GM18517 (cell line): ENCODE results near the gene PRPF8.

Experiments
- ATAC-seq: cut with Tn5 transposase; IDR thresholded peaks from one replicate; pipeline ENCODE4 v1.9.1; 2021; ENCODE audit warnings: mild to moderate bottlenecking, moderate library complexity; ENCODE audit not compliant: unreplicated experiment

PRPF8 gene

DNA sequence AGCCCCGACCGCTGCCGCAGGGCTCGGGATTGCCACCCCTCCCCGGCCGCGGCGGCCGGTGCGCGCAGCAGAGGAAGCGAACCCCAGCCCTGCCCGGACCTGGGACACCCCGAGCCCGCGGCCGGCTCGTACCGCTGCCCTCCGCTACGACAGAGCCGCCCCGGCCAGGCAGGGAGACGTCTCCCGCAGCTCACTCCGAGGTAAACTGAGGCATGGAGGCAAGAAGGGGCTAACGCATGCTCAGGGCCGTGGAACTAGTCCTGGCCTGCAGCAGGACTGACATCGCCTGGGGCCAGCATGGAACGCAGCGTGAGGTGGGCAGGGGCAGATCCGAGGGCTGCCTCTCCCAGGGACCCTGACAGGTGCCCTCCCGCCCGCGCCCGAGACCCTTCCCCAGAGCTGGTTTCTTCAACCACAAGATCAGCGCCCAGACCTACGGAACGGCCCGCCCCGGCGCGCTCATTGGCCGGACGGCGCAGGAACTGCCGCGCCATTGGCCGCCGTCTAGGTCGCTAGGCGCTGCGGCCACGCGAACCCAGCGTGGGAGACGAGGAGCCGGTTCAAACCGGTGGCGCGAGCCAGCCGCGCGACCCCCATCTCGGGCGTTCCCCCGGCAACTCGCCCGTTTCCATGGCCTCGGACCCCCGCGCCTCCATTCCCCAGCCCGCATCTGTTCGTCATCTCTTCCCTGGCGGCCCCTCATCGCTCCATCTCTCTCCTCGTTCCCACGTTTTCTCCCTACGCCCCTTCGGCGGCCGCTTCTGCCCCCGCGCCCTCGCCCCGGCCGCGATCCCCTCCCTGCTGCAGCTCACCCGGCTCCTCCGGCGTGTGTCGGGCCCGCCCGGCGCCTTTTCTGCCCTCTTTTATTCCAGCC lies 56.4 kb downstream of the PRPF8 start, which contains the start of gene SLC43A2:
SLC43A2 (minus strand) TSS at position 853 of the 874 bp plus-strand sequence. CDS start 960 bp downstream, outside the sequence.
- peak; percentile 36 for ATAC-seq

DNA sequence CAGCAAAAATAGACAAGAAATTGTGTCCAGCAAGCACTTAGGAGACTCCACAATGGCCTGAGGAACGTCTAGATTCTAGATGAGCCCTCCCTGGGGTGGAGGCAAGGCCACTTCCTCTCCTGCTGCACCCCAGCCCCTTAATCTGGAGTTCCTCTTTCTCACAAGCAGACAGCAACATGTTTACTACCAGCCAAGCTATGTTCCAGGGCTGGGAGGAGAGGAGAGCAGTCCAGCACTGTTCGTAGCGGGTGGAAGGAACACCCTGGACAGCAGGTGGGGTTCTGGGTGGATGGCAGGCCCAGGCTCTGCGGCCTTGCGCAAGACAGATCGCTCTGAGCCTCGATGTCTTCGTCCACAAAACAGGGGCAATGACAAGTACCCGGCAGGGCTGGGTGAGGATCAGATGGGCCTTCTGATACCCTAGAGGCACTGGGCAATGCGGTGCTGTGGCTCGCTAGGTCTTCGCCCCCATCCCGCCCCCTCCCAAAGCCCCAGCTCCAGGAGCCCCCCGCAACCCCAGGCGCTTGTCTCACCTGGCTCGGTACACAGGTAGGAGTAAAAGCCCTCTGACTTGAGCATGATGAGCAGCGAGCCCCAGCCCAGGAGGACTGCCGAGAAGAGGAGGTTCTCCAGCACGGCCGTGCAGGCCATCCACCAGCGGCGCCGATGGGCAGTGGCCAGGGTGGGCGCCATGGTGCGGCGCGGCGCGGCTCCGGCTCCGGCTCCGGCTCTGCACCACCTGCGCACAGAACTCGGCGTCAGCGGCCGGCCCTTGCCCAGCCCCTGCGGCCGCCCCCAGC lies 57.3 kb downstream of the PRPF8 start:
- no peak for ATAC-seq

DNA sequence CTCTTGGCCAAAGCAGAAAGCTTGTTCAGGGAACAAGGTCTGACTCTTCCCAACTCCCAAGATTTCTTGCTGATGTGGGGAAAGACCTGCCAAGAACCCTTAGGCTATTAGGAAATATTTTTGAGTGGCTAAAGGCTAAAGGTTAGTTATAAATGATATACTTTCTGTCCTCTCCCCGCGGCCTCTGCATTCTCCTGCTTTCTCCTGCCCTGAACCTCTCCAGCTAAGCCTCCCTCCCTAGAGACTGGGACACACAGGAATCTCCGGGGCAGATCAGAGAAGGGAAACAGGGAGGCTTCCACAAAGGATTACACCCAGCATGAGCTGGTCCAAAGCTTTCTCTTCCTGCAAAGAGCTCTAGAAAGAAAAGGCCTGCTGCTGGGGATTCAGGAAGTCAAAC lies 58.3 kb downstream of the PRPF8 start:
- no peak for ATAC-seq

DNA sequence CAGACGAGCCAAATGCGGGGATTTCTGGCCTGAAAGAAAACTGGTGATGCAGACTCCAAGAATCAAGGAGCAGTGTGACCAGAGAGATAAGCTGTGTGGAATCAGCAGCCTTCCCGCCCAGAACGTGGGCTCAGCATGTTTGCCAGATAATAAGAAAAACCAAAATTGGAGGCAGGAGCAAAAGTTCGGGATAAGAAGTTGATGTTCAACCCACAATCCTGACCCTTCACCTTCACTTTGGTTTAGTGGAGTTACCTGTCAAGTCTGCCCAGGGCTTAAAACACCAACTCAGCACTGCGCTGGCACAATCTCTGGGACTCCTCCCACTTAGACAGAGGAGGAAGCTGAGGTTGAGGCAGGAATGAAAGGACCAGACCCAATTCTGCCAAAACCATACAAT lies 59.1 kb downstream of the PRPF8 start:
- ATAC-seq: no peak

DNA sequence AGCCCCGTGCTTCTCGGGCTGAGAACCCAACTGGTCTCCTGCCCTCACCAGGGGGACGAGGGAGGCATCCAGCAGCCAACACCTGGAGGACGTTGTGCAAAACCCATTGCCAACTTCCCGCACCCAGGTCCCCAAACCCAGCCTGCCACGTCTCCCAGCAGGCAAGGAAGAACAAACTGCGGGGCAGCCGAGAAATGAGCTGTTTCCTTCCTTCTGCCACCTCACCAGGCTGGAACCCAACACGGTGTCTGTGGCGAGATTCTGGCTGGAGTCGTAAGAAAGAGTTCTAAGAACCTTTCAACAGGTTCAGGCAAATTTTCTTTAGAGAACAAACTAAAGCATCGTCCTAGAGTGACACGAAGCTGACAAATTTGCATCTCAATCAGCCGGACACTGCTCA lies 59.6 kb downstream of the PRPF8 start:
- no peak for ATAC-seq

DNA sequence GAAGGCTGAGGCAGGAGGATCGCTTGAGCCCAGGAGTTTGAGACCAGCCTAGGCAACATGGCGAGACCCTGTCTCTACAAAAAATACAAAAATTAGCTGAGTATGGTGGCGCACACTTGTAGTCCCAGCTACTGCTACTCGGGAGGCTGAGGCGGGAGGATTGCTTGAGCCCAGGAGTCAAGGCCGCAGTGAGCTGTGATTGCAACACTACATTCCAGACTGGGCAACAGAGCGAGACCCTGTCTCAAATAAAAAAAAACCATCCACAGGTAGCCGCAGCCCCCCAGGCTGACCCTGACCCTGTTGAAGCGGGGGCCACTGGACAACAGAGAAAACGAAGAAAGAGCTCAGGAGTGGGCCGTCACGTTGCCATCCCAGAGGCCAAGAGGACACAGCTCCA lies 60.0 kb downstream of the PRPF8 start:
- no peak for ATAC-seq

DNA sequence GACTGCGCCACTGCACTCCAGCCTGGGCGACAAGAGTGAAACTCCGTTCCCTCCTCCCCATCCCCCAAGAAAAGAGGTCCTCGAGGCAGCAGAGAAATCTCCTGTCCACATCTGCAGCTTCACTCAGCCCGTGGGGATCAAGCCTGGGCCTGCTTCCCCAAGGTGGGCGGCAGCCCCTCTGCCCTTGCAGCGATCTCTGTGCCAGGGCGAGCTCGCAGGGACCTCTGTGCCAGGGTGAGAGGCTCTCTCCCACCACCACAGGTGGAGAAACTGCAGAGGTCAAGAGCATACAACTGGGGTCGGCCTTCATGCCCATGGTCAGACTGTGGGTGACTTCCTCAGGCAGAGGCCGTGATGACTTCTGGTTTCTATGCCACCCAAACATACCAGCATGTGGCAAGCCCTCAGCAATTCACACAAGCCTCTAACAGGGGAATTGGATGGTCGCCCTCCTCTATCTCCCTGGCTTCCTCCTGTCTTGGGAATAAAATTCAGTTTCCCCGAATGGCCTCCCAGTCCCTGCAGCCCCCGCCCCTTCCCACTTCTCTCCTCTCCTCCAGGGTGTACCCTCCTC lies 61.5 kb downstream of the PRPF8 start:
- no peak for ATAC-seq

DNA sequence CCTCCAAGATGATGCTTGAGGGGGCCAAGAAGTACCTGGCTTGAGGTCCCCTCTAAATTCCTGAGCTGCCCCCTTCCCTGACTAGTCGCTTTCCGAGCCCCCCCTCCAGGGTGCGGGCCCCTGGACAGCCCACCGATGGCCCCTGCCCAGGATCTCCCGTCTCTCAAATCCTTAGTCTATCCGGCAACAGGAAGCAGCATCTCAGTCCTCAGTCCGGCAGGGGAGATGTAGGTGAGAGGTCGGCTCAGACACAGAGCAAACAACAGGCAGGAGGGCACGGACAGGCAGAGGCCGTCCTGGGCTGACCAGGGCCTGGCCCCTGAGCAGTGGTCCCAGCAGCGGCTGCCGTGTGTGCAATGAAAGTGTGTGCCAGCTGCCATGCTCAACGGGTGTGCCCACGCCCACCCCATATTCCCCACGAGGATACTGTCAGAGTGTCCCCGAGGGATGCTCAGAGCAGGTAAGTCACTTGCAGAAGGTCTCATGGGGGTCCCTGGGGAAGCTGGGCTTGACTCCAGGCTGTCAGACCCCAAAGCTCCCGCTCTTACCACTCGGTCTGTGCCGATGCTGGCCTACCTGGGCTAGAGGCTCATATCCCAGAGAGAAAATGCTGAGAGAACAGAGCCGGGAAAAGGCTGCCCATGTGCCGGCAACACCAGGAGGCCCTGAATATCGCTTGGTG lies 63.3 kb downstream of the PRPF8 start:
- no peak for ATAC-seq

DNA sequence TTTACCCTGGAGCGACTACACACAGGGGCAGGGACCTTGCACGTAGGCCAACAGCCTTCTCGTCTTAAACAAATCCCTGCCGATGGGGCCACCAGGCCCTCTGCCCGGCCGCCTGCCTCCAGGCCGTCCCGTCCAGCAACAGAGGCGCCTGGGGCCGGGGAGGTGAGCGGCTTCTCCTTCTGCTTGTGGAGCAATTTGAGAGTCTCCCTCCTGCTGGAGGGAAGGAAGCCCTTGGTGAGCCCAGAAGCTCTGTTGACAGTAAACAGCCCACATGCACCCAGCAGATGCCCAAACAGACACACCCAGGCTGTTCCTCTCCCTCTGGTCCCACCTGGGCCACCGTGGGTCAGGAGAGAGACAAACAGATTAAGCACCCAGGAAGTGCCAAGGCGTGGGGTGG lies 64.2 kb downstream of the PRPF8 start:
- no peak for ATAC-seq

DNA sequence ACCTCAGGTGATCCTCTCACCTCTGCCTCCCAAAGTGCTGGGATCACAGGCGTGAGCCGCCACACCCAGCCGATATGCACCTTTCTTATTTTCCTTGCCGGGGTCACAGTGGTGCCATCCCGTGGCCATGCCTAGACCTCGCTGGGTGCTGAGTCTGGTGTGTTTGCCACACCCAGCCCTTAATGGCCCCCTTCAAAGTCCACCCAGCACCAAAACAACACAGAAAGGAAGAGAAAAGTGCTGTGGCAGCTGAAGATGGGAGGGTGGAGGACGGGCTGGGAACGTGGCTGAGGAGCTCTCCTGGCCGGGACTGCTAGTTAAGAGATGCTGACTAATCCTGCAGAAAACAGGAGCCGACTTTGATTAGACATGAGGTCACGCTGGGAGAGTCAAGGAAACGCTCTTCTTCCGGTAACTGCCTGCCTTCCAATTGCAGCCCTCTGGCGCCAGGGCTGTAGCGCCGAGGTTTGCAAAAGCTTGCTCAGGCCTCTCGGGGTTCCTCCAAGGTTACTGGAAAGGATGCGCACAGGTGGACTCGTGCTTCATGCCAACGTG lies 67.0 kb downstream of the PRPF8 start:
- no peak for ATAC-seq

DNA sequence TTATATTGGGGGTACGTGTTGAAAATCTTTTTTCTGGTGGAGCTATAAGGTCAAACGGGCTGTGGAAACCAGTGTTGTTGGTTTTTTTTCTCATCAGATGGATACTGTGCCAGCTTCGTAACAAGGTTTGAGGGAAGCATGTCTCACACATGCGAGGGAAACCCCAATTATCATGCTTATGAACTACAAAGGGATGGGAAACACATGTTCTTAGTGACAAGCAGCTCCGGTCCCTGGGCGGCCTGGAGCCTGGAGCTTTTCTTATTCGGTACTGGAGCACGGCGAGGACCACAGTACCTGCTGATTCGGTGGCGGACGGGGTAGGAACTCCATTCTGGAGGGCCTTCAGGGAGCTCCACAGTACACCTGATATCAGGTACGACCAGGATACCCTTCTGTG lies 68.6 kb downstream of the PRPF8 start:
- no peak for ATAC-seq

DNA sequence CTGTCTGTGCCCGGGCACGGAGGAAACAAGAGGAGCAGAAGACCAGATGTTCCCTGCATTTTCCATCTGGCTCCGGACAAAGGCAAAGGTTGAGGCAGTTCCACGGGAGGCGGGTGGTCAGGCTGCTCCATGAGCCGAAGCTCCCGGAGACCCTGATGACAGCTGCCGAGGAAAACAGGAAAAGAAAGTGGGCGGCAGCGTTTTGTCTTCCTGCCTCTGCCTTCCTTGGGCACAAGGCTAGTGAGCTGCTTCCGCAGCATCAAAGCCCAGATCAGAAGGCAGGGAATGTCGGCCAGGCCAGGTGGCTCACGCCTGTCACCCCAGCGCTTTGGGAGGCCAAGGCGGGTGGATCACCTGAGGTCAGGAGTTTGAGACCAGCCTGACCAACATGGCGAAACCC lies 72.3 kb downstream of the PRPF8 start:
- no peak for ATAC-seq

DNA sequence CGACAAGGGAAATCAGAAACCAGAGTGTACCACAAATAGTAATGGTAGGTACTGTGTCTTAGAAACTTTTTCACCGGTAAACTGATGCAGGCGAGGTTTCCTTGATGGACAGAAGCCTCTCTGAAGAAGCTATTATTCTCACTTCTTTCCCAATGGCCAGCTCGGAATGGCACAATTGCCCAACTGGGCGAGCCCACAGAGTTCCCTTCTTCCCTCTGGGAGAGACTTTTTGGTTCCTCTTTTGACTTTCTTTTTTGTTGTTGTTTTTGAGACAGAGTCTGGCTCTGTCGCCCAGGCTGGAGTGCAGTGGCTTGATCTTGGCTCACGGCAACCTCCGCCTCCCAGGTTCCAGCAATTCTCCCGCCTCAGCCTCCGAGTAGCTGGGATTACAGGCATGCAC lies 73.0 kb downstream of the PRPF8 start:
- ATAC-seq: no peak

DNA sequence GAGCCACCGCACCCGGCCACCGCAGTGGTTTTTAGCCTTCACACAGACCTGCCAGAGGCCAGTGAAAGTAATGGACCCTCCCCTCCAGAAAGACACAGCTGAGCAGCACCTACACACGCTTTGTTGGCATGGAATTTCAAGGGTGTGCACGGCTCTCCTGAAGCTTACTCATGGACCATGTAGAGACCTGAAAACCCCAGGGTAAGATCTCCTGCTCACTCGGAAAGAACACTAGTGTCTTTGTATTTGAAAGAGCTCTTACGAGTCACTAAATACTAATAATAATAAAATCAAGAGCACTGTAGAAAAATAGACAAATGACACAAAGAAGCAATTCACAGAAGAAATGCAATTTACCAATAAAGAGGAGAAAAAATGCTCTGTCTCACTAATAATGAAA lies 76.0 kb downstream of the PRPF8 start:
- no peak for ATAC-seq

DNA sequence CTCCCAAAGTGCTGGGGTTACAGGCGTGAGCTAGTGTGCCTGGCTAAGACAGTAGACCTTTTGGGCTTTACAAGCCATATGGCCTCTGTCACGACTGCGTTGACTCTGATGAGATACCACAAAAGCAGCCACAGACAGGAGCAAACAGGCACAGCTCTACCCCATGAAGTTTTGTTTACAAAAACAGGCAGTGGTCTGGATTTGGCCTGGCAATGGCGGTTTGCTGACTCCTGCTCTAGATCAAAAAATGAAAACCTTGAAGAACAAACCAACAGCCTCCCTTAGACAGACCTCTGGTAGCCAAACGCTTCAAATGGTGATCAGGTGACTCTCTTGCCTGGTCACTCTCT lies 76.7 kb downstream of the PRPF8 start:
- ATAC-seq: no peak

DNA sequence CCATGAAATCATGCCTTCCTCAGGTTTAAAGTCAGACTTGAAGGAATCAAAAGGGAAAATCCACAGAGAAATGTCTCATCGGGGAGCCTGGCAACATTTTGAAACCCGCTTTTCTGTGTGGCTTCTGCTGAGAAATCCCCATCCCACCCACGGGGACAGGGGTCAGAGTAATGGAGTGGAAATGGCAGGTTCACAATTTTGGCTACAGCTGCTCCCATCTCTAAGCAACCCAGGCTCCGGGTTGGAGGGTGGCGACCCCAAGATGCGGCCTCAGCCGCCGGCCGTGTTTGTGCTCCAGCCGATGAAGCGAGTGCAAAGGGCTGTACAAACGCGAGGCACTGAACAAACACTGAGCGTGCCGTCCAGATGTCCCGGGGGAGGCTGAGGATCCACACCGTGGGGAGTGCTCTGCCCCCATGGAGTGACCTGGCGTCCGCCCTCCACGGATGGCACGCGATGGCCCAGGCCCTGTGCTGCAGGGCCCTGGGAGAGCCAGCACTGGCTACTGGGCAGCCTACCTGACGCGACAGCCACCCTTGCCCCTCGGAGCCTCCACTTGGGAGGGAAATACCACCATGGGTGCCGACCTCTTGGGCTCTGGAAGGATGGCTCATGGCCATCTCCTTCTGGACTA lies 78.2 kb downstream of the PRPF8 start:
- no peak for ATAC-seq

DNA sequence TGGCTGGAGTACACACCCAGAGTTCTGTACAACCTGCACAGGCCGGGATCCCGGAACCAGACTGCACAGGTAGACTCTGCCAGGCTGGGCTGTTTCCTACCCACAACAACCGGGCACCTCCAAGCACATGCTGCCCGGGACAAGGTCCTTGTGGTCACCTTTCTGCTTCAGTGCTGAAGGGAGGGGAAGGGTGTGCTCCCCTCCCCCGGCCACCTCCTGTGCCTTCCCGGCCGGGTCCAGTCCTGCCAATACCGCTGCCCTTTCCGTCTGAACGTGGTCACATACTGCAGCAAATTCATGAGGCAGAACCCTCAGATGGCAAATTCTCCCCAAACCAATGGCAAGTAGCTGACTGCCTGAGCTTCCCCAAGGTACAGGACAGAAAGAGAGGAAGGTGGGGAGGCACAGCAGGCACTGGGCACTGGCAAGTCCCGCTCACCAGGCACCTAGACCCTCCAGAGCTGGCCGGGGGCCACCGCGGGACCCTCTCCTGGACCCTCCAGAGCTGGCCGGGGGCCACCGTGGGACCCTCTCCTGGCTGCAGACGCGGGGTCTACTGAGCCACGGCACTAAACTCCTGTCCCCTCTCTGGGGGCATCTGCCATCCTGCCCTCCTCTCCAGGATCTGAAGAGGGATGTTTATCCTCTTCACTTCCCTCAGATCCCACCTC lies 78.9 kb downstream of the PRPF8 start:
- ATAC-seq: no peak

DNA sequence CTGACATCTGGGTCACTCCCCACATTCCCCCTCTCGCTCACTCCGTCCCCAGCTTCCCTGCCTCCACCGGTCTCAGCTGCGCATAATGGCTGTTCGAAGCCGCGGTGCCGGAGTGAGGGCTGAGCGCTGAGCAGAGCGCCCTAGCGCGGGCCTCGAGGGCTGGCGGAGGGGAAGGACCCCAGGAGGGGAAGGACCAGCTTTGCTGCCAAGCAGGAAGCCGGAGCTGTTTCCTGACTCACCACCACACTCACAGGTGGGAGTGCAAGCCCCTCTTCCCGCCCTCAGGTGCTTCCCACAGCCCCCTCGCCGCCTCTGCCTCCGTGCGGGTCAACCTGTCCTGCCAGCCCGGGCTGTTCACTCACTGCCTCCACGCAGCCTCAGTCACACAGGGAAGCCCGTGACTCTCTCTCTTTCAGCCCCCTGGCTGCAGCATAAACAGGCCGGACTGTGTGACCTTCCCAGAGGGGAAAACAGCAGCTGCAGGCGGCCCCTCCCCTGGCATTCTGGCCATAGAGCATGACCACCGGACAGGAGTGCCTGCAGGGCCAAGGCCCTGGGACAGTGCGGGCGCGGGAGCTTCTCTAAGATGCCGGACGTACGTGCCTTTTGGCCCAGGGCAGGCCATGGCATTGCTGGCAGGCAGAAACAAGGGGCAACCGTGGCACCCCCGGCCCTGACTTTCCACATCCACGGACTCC lies 79.7 kb downstream of the PRPF8 start:
- ATAC-seq: no peak

DNA sequence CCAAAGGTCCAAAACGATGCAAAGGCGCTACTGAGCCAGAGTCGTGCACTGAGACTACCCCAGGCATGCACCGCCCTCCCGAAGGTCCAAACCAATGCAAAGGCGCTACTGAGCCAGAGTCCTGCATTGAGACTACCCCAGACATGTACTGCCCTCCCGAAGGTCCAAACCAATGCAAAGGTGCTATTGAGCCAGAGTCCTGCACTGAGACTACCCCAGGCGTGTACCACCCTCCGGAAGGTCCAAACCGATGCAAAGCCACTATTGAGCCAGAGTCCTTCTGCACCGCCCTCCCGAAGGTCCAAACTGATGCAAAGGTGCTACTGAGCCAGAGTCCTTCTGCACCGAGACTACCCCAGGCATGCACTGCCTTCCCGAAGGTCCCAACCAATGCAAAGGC lies 83.1 kb downstream of the PRPF8 start:
- no peak for ATAC-seq
